Motor neuron (in vitro differentiated cells): Measurements from ENCODE around the gene GAS5. TPM values are rescaled to one million over a fixed set of nuclear protein-coding genes. Genes with fewer than 3 reads are reported as not detected.

Experiments
- ATAC-seq, 8 experiments: fragments of 200-7000 bp; cut with Tn5 transposase; replicated peaks in 6 of 8; 2 replicates each; pipeline ENCODE4 v1.8.0; 2021; ENCODE audit warnings: mild to moderate bottlenecking in 8 of 8, moderate library complexity in 8 of 8
- H3K27ac ChIP-seq, 2 donors: fragments of 250-450 bp; sonication (Bioruptor Pico); 2 replicates each; pipeline ENCODE4 v1.9.0; 2021; ENCODE audit warnings: antibody characterized with exemption in 2 of 2, mild to moderate bottlenecking in 2 of 2, moderate library complexity in 1 of 2
- H3K4me1 ChIP-seq, 2 donors: fragments of 250-450 bp; sonication (Bioruptor Pico); replicated peaks in 1 of 2; 2 replicates each; pipeline ENCODE4 v1.6.1; 2021; ENCODE audit warnings: antibody characterized with exemption in 2 of 2, mild to moderate bottlenecking in 2 of 2, moderate library complexity in 1 of 2
- H3K4me3 ChIP-seq, 5 donors: fragments of 250-450 bp; sonication (Bioruptor Pico); 2 replicates each; pipeline ENCODE4 v1.9.0; 2021; ENCODE audit warnings: antibody characterized with exemption in 5 of 5, mild to moderate bottlenecking in 5 of 5, moderate library complexity in 4 of 5
- WGBS, 10 experiments: fragments of 450-650 bp; shearing (Covaris generic); methylation state at CpG; one replicate each; pipeline ENCODE4 v1.0.0; 2022; 5-methylcytosine and 5-hydroxymethylcytosine counted together
- in situ Hi-C, 9 experiments: fragments of 400-800 bp; cut with MboI; loops; one replicate each; pipeline ENCODE4 v1.15.0; 2021; ENCODE audit warnings: low sequenced_read_pairs in 9 of 9, low pct_unique_long_range_greater_than_20kb in 2 of 9; ENCODE audit not compliant: unreplicated experiment in 9 of 9
- total RNA-seq, 8 experiments: library from RNA; unstranded; fragments of 300-600 nt; gene quantifications; 2 replicates each; pipeline versions ENCODE4 v1.2.3 to v1.2.4, GENCODE V29; 2022

Gene GAS5
- 1,000 to 10,000 TPM in 4 of 8 experiments, 100 to 1,000 TPM in 4; 711 to 2,769 (median 1,186) TPM for total RNA-seq

GRCh38 chr1:173867753-173868265 is at the start of gene GAS5:
GAS5 (minus strand) TSS chr1:173867989.
- H3K27ac ChIP-seq: peak within 1 kb of the TSS; percentile 78 to 92
- ATAC-seq: peak; percentile 76 to 89 (median 86)
- H3K4me3 ChIP-seq: peak within 1 kb of the TSS; percentile 60 to 81 (median 75)
- in situ Hi-C loops: no loop called here
- 0 to 1% (median 0%) methylated on average over 2 to 13 of the region's 30 CpGs; no CpG with 5 or more reads in 4 of the 10 experiments for WGBS, 10 experiments
- peaks cover 4 to 26% of the 10 kb centered on the region in 2 donors for H3K4me1 ChIP-seq

- H3K27ac ChIP-seq: no peak within 1 kb of the TSS
- ATAC-seq: no peak
Measured at GRCh38 chr1:173917149-173917548, 49.4 kb upstream of the GAS5 start, which contains the start of gene SERPINC1. SERPINC1 (minus strand) TSS chr1:173917327; CDS start chr1:173917259, 68 bp downstream.

GRCh38 chr1:173916667-173917066 is 48.9 kb upstream of the GAS5 start:
- H3K4me1 ChIP-seq: no peaks in the 10 kb centered on the region
- H3K4me3 ChIP-seq: no peak overlapping the region
- 0 to 86% (median 80%) methylated on average over 1 to 4 of the region's 4 CpGs; no CpG with 5 or more reads in 3 of the 10 experiments for WGBS, 10 experiments
- H3K27ac ChIP-seq: no peak overlapping the region
- in situ Hi-C loops: no loop called here
- ATAC-seq: no peak

More at GRCh38 chr1:173917149-173917548, 49.4 kb upstream of the GAS5 start, which contains the start of gene SERPINC1:
- no peak within 1 kb of the TSS for H3K4me3 ChIP-seq
- H3K4me1 ChIP-seq: no peaks in the 10 kb centered on the region
- 40 to 100% (median 80%) methylated on average over 1 to 3 of the region's 3 CpGs; no CpG with 5 or more reads in 3 of the 10 experiments for WGBS, 10 experiments
- in situ Hi-C loops: no loop called here

DNA sequence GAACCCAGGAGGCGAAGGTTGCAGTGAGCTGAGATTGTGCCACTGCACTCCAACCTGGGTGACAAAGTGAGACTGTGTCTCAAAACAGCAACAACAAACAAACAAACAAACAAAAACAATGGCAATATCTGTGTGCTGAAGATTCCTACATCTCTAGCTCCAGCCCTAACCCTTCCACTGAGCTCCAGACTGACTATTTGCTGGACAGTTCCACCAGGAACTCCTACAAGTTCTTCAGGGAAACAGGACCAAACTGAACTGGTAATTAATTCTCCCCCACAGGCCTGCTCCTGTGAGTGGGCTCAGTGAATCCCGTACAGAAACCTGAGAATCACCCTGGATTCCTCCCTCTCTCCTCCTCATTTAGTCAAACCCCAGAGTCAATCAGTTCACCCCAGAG is 47.8 kb upstream of the GAS5 start:
- in situ Hi-C loops: no loop called here

DNA sequence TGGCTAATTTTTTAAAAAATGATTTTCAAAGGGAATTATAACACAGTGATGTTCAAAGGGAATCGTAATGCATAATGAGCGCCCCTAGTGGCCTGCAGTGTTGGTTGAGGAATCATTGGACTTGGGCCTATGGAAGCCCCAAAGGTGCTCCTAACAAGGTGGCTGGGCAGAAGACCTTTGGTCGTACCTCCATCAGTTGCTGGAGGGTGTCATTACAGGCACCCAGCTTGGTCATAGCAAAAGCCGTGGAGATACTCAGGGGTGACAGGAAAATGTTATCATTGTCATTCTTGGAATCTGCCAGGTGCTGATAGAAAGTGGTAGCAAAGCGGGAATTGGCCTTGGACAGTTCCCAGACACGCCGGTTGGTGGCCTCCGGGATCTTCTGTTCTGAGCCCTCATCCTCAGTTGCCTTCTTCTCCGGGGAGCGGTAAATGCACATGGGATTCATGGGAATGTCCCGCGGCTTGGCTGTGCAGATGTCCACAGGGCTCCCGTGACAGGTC is 46.6 kb upstream of the GAS5 start:
- WGBS, 10 experiments: 19 to 87% (median 66%) methylated on average over 1 to 13 of the region's 13 CpGs
- H3K4me1 ChIP-seq: no peaks in the 10 kb centered on the region
- ATAC-seq: peak in 3 of 8 experiments; percentile 45 to 78 (median 75)
- H3K4me3 ChIP-seq: no peak overlapping the region
- in situ Hi-C loops: no loop called here
- H3K27ac ChIP-seq: no peak overlapping the region

More for the DNA sequence above, 47.8 kb upstream of the GAS5 start:
- Histone ChIP-seq H3K4me3 (no peak overlapping the region), H3K27ac (no peak overlapping the region), H3K4me1 (no peaks in the 10 kb centered on the region)
- ATAC-seq: no peak
- 0 to 95% (median 75%) methylated on average over 1 to 2 of the region's 2 CpGs; no CpG with 5 or more reads in 1 of the 10 experiments for WGBS, 10 experiments

DNA sequence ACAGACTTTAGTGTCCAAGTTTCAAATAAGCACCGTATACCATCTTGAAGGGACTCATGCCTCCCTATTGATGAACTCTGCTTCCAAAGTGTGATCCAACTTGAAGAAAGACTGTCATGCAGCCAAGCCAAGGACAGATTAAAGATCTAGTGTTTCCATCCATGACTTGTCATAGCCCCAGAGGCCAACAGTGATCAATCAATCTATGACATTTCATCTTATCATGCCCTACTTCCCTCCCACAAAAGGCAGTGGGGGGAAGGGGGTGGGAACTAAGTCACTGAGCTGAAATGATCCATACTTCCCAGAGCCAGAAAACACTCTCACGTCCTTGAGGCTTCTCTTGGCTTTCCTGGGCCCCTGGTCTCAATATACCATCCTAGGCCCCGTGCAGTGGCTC is 45.3 kb upstream of the GAS5 start:
- H3K4me1 ChIP-seq: no peaks in the 10 kb centered on the region
- no peak for ATAC-seq
- no peak overlapping the region for H3K4me3 ChIP-seq
- in situ Hi-C loops: no loop called here
- no peak overlapping the region for H3K27ac ChIP-seq
- 40 to 83% (median 67%) methylated on average over 1 to 3 of the region's 3 CpGs; no CpG with 5 or more reads in 3 of the 10 experiments for WGBS, 10 experiments

DNA sequence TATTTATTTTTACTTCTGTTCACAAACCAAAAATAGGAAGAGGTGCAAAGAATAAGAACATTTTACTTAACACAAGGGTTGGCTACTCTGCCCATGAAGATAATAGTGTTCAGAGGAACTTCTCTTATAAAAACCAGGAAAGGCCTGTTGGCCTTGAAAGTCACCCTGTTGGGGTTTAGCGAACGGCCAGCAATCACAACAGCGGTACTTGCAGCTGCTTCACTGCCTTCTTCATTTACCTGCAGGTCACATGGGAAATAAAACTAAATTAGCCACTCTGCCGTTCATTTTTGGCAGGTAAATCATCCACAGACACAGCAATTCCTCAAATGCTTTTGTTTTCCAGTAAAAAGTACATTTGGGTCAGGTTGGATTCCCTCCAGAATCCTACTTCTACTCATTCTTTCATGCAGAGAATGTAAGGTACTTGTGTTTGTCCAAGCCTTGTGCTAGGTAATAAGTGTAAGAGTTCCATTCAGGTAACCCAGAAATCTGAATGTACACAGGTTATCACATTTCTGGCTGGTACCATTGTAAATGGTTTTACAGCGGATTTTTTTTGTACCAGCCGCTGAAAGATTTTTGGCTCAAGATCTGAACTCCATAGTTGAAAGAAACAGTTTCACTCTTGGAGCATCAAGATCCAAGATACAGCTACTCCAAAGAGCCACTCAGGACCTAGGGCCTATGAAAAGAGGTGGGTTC is 36.2 kb upstream of the GAS5 start:
- Histone ChIP-seq H3K4me3 (no peak overlapping the region), H3K4me1 (no peaks in the 10 kb centered on the region), H3K27ac (no peak overlapping the region)
- WGBS, 10 experiments: 74 to 100% (median 92%) methylated on average over 1 to 6 of the region's 6 CpGs
- ATAC-seq: no peak
- in situ Hi-C loops: no loop called here

DNA sequence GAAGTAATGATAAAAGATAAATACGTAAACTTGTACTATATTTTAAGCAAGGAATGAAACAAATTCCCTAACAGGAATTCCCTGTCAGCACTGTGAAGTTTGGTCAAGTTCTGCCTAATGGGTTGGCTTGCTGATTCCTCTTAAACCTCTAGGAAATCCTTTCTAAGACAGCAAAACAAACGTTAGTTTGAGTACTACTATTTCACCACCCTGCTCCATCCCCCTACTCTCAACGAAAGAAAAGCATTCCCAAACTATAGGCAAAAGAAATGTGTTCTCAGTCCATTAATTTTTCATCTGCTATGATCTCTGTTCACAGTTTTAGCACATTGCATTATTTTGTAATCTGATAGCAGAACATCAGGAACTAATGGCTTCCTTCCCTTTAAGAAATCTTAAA is 33.2 kb upstream of the GAS5 start:
- Histone ChIP-seq H3K4me3 (no peak overlapping the region), H3K27ac (no peak overlapping the region), H3K4me1 (no peaks in the 10 kb centered on the region)
- ATAC-seq: no peak
- in situ Hi-C loops: no loop called here
- WGBS, 10 experiments: 48 to 100% (median 59%) methylated on average over 1 to 3 of the region's 3 CpGs; no CpG with 5 or more reads in 2 of the 10 experiments

- in situ Hi-C loops: no loop called here
- WGBS, 10 experiments: 69 to 94% (median 81%) methylated on average over 2 of the region's 2 CpGs; no CpG with 5 or more reads in 1 of the 10 experiments
- no peak for ATAC-seq
Measured at GRCh38 chr1:173900427-173900826, 32.6 kb upstream of the GAS5 start.

DNA sequence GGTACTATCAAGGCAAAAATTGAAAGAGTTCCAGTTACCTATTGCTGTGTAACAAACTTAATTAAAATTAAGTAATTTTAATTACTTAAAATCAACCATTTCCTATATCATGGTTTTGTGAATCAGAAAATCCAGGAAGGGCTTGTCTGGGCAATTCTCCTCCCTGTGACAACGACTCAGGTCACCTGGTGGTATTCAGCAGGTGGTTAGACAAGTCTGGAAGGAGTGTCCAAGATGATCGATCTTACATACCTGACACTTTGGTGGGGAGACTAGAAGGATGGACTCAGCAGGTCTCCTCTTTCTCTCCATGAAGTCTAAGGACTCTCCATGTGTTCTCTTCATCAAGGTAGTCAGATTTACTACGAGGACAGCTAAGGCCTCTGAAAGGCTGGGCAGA is 26.4 kb upstream of the GAS5 start:
- 40 to 100% (median 95%) methylated on average over 1 to 3 of the region's 3 CpGs; no CpG with 5 or more reads in 3 of the 10 experiments for WGBS, 10 experiments

More at GRCh38 chr1:173900427-173900826, 32.6 kb upstream of the GAS5 start:
- H3K4me1 ChIP-seq: no peaks in the 10 kb centered on the region
- H3K4me3 ChIP-seq: no peak overlapping the region
- H3K27ac ChIP-seq: no peak overlapping the region

DNA sequence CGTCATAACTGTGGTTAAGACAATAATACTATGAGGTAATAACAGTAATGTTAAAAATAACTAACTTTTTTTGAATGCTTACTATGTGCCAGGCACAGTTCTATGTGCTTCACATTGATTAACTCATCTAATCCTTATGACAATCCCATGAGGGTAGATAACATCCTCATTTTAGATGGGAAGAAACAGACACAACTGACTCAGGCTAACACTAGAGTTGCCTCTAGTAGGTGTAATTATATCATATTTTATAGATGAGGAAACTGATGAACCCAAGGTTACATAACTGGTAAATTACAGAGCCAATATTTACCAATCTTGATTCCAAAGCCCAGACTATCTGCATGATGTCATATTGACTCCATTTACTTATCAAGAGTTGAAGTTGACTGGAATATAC is 25.8 kb upstream of the GAS5 start:
- 33 to 100% (median 83%) methylated on average over 1 of the region's 1 CpG; no CpG with 5 or more reads in 1 of the 10 experiments for WGBS, 10 experiments
- in situ Hi-C loops: no loop called here
- Histone ChIP-seq H3K4me1 (peaks cover 0 to 4% of the 10 kb centered on the region in 2 donors), H3K4me3 (no peak overlapping the region), H3K27ac (no peak overlapping the region)
- ATAC-seq: no peak

More for the DNA sequence above, 26.4 kb upstream of the GAS5 start:
- Histone ChIP-seq H3K4me3 (no peak overlapping the region), H3K27ac (no peak overlapping the region), H3K4me1 (no peaks in the 10 kb centered on the region)
- in situ Hi-C loops: no loop called here
- ATAC-seq: no peak

GRCh38 chr1:173889885-173890284 is 22.1 kb upstream of the GAS5 start:
- 80 to 100% (median 88%) methylated on average over 1 to 2 of the region's 2 CpGs for WGBS, 10 experiments
- peaks cover 0 to 7% of the 10 kb centered on the region in 2 donors for H3K4me1 ChIP-seq
- no peak overlapping the region for H3K27ac ChIP-seq
- ATAC-seq: no peak
- in situ Hi-C loops: no loop called here
- H3K4me3 ChIP-seq: no peak overlapping the region

GRCh38 chr1:173888749-173889148 is 21.0 kb upstream of the GAS5 start:
- H3K27ac ChIP-seq: no peak overlapping the region
- no peak for ATAC-seq

More at GRCh38 chr1:173888749-173889148, 21.0 kb upstream of the GAS5 start:
- in situ Hi-C loops: no loop called here
- peaks cover 0 to 7% of the 10 kb centered on the region in 2 donors for H3K4me1 ChIP-seq
- H3K4me3 ChIP-seq: no peak overlapping the region
